ENCODE results near the gene CES1. TPM values are rescaled to one million over a fixed set of nuclear protein-coding genes. Genes with fewer than 3 reads are reported as not detected.

The CES1 gene
- total and polyA plus RNA-seq, 2 of the 8 experiments (the other 6 are each of a cell fraction or from before 2014, with no cell fraction given): 0.91 to 1.2 TPM

DNA sequence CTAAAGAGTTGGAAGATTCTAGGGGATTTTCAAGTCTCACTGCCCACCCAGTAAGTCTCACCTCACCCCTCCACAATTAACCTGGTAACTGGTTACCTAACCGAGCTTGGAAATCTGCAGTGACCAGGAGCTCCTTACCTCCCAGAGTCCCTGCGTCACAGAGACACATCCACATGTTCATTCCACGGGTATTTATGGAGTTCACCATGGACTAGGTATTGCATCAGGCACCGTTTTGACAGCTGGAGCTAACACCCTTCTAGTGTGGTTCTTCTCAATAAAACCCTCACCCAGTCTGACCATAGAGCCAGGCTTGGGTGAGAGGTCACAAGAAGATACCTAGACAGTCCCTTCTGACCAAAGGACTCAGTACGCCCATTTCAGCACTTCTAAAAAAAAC, 40.2 kb upstream of the CES1 start:
- Histone ChIP-seq H2BK20ac (ENCODE audit: low read length) (no peak overlapping the region), H4K8ac (ENCODE audit: extremely low read depth, insufficient read depth, low read length) (no peak overlapping the region), H3K4me3 (ENCODE audit: extremely low read depth in 1 of 4, insufficient read depth in 2 of 4, low read depth in 3 of 4, low read length in 4 of 4) (no peak overlapping the region), H3K23ac (ENCODE audit: insufficient read length) (no peak overlapping the region), H3K79me1 (ENCODE audit: low read depth, low read length) (no peaks in the 10 kb centered on the region), H3K27ac (ENCODE audit: low read depth, low read length) (no peak overlapping the region), H3K18ac (ENCODE audit: extremely low read depth, low read length) (no peak overlapping the region), H3K79me2 (ENCODE audit: control insufficient read depth in 1 of 2, insufficient read depth in 2 of 2, low read length in 2 of 2) (no peaks in the 10 kb centered on the region), H2BK12ac (ENCODE audit: low read depth, low read length) (no peak overlapping the region), H3K9me3 (ENCODE audit: insufficient read depth in 2 of 2, low read depth in 1 of 2, low read length in 1 of 2) (no peaks in the 10 kb centered on the region), H3K4me2 (ENCODE audit: insufficient read depth in 1 of 2, low read depth in 2 of 2, low read length in 2 of 2) (no peak overlapping the region), H4K20me1 (replicated peaks in 1 of 2; ENCODE audit: control insufficient read depth in 1 of 2, insufficient read depth in 2 of 2, low read length in 2 of 2) (no peaks in the 10 kb centered on the region), H2AK5ac (ENCODE audit: low read depth, low read length) (no peak overlapping the region), H3K27me3 (replicated peaks in 1 of 4; ENCODE audit: control insufficient read depth in 3 of 4, extremely low read depth in 1 of 4, insufficient read depth in 3 of 4, low read length in 3 of 4) (no peaks in the 10 kb centered on the region), H2BK15ac (ENCODE audit: low read length) (no peak overlapping the region), H3K14ac (ENCODE audit: insufficient read length) (no peak overlapping the region), H2AFZ (ENCODE audit: low read length) (no peak overlapping the region), H3K56ac (replicated peaks; ENCODE audit: insufficient read length, low read depth, low read length) (no peak overlapping the region), H4K5ac (ENCODE audit: insufficient read length, low read depth, low read length) (no peak overlapping the region), H3K4ac (replicated peaks; ENCODE audit: insufficient read length, low read depth, low read length) (no peak overlapping the region), H3K23me2 (ENCODE audit: low read depth, low read length) (no peaks in the 10 kb centered on the region), H2BK120ac (replicated peaks; ENCODE audit: low read depth, low read length) (no peak overlapping the region), H3K4me1 (replicated peaks in 1 of 4; ENCODE audit: control insufficient read depth in 3 of 4, insufficient read depth in 4 of 4, low read length in 3 of 4) (no peaks in the 10 kb centered on the region), H4K91ac (replicated peaks; ENCODE audit: insufficient read length, low read length) (no peak overlapping the region), H3K36me3 (ENCODE audit: control insufficient read depth in 2 of 4, insufficient read depth in 4 of 4, low read length in 3 of 4) (no peaks in the 10 kb centered on the region), H3K9ac (replicated peaks in 1 of 4; ENCODE audit: extremely low read depth in 1 of 4, low read depth in 3 of 4, low read length in 3 of 4) (no peak overlapping the region), H2BK5ac (ENCODE audit: low read depth, low read length) (no peak overlapping the region)
- POLR2A ChIA-PET (ENCODE audit: partially characterized antibody): no interaction called here
- FAIRE-seq (no peak), DNase-seq (ENCODE audit: low read depth in 1 of 2, low spot score in 2 of 2) (no peak)
- CTCF ChIA-PET (ENCODE audit: partially characterized antibody): interaction anchor here (0.8 to 2.5 kb wide), 3 partner anchors 11 to 408 kb away, joined by 3 to 5 read pairs (median 4); no protein-coding TSS in a partner anchor
- WGBS, 2 experiments (ENCODE audit: extremely low coverage in 1 of 2, insufficient coverage in 1 of 2, insufficient read length in 1 of 2, insufficient replicate concordance in 2 of 2, low coverage in 1 of 2, low lambda C conversion rate in 2 of 2, missing lambda C conversion rate in 1 of 2): 92% methylated on average over 5 of the region's 5 CpGs; no CpG with 5 or more reads in 1 of the 2 experiments
- TF ChIP-seq PHF8 (conservative IDR thresholded peaks at IDR 0.05; ENCODE audit: low read depth, low read length): no peak
- no peak for TF ChIP-seq CTBP2 (IDR thresholded peaks at IDR 0.05; ENCODE audit: borderline replicate concordance, insufficient read depth, insufficient read length, low read length)
- no peak for TF ChIP-seq HDAC6 (IDR thresholded peaks at IDR 0.05; ENCODE audit: low read depth, low read length)
- TF ChIP-seq RXRA (IDR thresholded peaks at IDR 0.05; ENCODE audit: insufficient read depth, low read depth, low read length): no peak

All from H1 (cell line).